Activated T-cell treated with anti-CD3 and anti-CD28 coated beads, Interleukin-2, amount 50 U/mL, for 48 hours (primary cell): ENCODE measurements around the gene ZNF26.
"Not testable (repeated sequence)": the region's sequence is repeated elsewhere in the genome, so short reads cannot be mapped to it uniquely, and the experiment has no call there.

Experiments used
- DNase-seq, 2 experiments: peaks; one replicate each; pipeline ENCODE4 v3.0.0-alpha.2; 2020

The ZNF26 gene

DNA sequence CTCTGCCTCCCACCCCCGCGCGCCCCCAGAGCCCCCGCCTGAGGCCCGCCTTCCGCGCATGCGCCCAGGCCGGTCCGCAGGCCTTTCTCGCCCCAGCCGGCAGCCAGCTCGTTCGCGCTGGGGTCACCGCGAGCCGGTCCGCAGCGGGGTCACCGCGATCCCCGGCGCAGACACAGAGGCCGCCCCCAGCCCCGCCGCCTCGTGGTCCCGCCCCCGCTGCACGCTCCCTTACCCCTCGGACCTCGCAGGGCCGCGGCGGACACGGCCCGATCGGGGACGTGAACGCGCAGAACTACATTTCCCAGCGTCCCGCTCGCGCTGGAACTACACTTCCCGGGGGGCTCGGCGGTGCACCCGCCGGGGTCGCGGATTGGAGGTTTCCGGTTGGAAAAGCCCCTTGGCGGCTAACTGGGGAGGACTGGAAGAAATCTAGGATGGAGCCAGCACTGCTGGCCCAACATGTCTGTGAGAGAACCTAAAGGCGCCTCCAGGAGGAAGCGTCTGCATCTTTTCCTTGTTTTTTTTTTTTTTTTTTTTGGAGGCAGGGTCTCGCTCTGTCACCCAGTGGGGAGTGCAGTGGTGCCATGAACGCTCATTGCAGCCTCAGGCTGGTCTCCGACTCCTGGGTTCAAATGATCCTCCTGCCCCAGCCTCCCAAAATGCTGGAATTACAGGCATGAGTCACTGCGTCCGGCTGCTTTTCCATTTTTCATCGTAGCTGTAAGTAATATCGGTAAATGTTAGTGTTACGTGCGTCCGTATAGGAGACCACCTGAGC is 30.0 kb upstream of the ZNF26 start, which contains the start of gene ZNF605:
Gene ZNF605, minus strand, starts transcription at position 296 of the 778 bp plus-strand sequence. CDS start 10,671 bp downstream, outside the sequence.
- peak; percentile 89 to 91 for DNase-seq

DNA sequence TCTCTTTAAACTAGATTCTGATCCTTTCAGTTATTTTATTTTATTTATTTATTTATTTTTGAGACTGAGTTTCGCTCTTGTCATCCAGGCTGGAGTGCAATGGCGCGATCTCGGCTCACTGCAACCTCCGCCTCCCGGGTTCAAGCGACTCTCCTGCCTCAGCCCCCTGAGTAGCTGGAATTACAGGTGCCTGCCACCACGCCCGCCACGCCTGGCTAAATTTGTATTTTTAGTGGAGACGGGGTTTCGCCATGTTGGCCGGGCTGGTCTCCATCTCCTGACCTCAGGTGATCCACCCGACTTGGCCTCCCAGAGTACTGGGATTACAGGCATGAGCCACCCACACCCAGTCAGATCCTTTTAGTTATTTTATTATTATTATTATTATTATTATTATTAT is 24.4 kb upstream of the ZNF26 start:
- DNase-seq: not testable (repeated sequence)

GRCh38 chr12:132963947-132964346 is 22.2 kb upstream of the ZNF26 start:
- DNase-seq: peak; percentile 38 to 44

- DNase-seq: no peak
Observed at GRCh38 chr12:132965796-132966195, 20.4 kb upstream of the ZNF26 start.

- no peak for DNase-seq
Observed at GRCh38 chr12:132966676-132967415, 19.3 kb upstream of the ZNF26 start.

DNA sequence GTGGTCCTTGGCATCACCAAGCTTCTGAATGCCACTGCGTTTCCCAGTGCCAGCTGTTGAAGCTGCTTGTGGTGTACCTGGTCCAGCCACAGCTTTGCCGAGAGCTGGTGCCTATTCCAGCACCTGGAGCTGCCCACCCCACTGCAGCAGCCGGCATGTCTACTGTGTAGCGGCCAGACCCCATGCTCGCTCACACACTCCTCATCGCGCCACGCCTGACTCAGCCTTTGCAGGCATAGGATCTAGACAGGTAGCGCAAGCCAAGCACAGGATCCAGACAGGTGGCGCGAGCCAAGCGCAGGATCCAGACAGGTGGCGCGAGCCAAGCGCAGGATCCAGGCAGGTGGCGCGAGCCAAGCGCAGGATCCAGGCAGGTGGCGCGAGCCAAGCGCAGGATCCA is 18.4 kb upstream of the ZNF26 start:
- no peak for DNase-seq

GRCh38 chr12:132972374-132972773 is 13.8 kb upstream of the ZNF26 start:
- DNase-seq: no peak

- peak; percentile 61 to 67 for DNase-seq
Observed at GRCh38 chr12:132976870-132977269, 9.3 kb upstream of the ZNF26 start.

GRCh38 chr12:132986885-132987225 is 688 bp downstream of the ZNF26 start:
- DNase-seq: no peak

- no peak for DNase-seq
Observed at GRCh38 chr12:132998741-132999140, 12.6 kb downstream of the ZNF26 start.

- DNase-seq: no peak
Observed at GRCh38 chr12:133010657-133011297, 24.6 kb downstream of the ZNF26 start.

- DNase-seq: no peak
Observed at GRCh38 chr12:133023566-133023965, 37.4 kb downstream of the ZNF26 start.

- DNase-seq: no peak
Observed at GRCh38 chr12:133026996-133027395, 40.8 kb downstream of the ZNF26 start.

GRCh38 chr12:133037207-133038005 is 51.2 kb downstream of the ZNF26 start, which contains the start of gene ZNF84:
ZNF84 (plus strand) TSS chr12:133037509; CDS start chr12:133041468, 3,959 bp downstream.
- peak; percentile 97 for DNase-seq

DNA sequence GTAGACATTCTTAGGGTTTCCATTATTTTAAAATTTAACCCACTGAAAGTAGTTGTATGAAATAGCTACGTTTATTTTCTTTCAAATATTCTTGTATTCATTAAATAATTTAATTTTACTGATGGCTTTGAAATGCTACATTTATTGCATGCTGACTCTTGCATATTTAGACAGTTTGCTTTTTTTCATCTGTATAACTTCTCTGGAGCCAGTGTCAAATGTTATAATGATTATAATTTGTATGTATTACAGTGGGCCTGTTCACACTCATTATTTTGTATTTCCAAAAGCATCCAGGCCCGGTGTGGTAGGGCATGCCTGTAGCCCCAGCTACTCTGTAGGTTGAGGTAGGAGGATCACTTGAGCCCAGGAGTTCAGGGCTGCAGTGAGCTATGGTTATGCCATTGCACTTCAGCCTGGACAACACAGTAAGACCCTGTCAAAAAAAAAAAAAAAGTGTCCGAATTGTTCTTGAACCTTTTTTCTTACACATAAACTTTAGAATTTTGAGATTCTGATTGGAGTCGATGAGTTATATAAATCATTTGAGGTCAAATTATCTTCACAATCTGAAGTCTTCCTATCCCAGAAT is 52.0 kb downstream of the ZNF26 start:
- no peak for DNase-seq

DNA sequence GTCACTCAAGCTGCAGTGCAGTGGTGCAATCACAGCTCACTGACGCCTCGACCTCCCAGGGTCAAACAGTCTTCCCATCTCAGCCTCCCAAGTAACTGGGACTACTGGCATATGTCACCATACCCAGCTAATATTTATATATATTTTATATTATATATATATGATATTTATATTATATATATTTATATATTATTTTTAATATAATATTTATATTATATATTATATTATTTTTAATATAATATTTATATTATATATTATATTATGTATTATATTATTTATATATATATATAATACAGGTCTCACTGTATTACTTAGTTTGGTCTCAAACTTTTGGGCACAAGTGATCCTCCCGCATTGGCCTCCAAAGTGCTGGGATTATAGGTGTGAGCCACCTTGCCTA is 60.5 kb downstream of the ZNF26 start:
- DNase-seq: no peak

DNA sequence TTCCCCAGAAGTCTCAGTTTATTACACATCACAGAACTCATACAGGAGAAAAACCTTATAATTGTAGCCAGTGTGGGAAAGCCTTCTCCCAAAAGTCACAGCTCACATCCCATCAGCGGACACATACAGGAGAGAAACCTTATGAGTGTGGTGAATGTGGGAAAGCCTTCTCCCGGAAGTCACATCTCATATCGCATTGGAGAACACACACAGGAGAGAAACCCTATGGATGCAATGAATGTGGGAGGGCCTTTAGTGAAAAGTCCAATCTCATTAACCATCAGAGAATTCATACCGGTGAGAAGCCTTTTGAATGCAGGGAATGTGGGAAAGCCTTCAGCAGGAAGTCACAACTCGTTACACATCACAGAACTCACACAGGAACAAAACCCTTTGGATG is 71.3 kb downstream of the ZNF26 start:
- no peak for DNase-seq

GRCh38 chr12:133058203-133059113 is 72.3 kb downstream of the ZNF26 start:
- DNase-seq: no peak

DNA sequence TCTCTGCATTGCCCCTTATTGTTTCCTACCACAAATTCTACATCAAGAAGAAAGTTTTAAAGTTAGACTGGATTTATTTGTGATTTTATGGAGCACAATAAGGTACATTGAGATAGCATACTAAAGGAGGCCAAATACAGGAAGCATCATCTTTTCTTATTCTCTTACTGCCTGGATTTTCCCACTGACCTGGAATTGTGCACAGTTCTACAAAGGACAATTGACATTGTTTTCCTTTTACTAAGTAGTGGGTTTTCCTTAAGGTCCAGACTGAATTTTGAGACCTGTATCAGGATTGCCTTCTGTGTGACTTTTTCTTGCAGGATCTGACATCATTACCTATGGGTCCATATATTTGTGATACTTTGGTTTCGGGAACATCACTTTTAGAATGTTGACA is 75.8 kb downstream of the ZNF26 start:
- no peak for DNase-seq

GRCh38 chr12:133063556-133063955 is 77.4 kb downstream of the ZNF26 start:
- DNase-seq: no peak

DNA sequence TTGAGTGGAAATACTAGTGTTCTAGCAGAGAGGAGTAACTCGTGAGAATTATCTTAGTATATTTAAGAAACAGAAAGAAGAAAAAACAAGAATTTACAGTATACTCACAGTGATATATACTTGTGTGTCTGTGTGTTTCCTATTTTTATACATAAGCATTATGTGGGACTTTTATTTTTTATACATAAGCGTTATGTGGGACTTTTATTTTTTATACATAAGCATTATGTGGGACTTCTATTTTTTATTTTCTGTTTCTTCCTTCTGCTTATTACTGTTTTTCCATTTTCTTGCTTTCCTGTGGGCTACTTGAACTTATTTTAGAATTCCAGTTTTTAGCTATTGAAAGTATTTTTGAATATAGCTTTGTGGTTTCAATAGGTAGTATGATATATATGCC is 87.7 kb downstream of the ZNF26 start:
- DNase-seq: no peak
